ENCODE data around the gene SPTBN2. TPM values are rescaled to one million over a fixed set of nuclear protein-coding genes. Genes with fewer than 3 reads are reported as not detected.
A peak's percentile ranks its signal among the peaks of the same experiment; 100 is the strongest.

SPTBN2 gene
- total RNA-seq, 1 experiment from 2014 or later: 18.5 TPM

DNA sequence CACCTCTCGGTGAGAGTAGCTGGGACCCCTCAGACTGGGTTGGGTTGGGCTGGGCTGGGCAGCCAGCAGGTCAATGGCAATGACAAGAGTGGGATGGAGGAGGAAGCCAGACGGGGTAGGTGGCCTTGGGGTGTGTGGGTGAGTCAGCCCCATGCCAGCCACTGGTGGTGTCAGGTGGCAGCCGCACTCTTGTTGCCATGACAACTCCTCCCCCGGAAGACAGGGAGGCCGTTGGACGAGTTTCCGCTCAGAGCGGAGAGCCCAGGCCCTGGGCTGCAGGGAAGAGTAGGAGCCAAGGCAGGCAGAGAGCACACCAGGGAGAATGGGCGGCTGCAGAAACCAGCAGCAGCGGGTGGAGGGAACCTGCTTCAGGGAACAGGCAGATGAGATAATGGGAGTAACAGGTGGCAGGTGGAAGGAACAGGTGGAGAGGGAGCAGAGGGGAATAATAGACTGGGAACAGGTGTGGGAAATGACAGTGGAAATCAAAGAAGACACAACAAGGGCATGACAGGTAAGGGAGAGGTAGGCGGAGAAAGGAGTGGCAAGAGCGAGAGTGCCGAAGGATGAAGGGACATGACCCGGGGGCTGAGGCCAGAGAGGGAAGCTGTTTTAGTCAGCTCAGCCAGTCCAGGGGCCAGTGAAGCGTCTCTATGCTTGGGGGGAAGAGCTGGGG is 8.7 kb downstream of the SPTBN2 start (continued):
- no peak for TF ChIP-seq CBX3 (IDR thresholded peaks at IDR 0.05; ENCODE audit: low read depth)
- peak; percentile 89 for TF ChIP-seq EGR1 (IDR thresholded peaks at IDR 0.05; ENCODE audit: low read depth)
- TF ChIP-seq, protein P1, sequence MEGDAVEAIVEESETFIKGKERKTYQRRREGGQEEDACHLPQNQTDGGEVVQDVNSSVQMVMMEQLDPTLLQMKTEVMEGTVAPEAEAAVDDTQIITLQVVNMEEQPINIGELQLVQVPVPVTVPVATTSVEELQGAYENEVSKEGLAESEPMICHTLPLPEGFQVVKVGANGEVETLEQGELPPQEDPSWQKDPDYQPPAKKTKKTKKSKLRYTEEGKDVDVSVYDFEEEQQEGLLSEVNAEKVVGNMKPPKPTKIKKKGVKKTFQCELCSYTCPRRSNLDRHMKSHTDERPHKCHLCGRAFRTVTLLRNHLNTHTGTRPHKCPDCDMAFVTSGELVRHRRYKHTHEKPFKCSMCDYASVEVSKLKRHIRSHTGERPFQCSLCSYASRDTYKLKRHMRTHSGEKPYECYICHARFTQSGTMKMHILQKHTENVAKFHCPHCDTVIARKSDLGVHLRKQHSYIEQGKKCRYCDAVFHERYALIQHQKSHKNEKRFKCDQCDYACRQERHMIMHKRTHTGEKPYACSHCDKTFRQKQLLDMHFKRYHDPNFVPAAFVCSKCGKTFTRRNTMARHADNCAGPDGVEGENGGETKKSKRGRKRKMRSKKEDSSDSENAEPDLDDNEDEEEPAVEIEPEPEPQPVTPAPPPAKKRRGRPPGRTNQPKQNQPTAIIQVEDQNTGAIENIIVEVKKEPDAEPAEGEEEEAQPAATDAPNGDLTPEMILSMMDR (IDR thresholded peaks at IDR 0.05 in 2 of 3, conservative IDR thresholded peaks at IDR 0.05 in 1 of 3; ENCODE audit: borderline replicate concordance in 1 of 3, insufficient read depth in 1 of 3, low read depth in 2 of 3, low read length in 2 of 3): no peak
- no peak for TF ChIP-seq TCF7L2 (IDR thresholded peaks at IDR 0.05; ENCODE audit: borderline replicate concordance, extremely low read depth, insufficient read depth, insufficient read length)
- TF ChIP-seq JUND (IDR thresholded peaks at IDR 0.05): peak; percentile 68; the same call in 1 of the 2 replicates
- peak; percentile 92 for TF ChIP-seq POLR2AphosphoS5 (IDR thresholded peaks at IDR 0.05; ENCODE audit: low read depth, low read length)
- TF ChIP-seq, protein P2, sequence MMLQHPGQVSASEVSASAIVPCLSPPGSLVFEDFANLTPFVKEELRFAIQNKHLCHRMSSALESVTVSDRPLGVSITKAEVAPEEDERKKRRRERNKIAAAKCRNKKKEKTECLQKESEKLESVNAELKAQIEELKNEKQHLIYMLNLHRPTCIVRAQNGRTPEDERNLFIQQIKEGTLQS (IDR thresholded peaks at IDR 0.05): no peak
- no peak; the same call in none of the 2 replicates for TF ChIP-seq FOSL1 (IDR thresholded peaks at IDR 0.05; ENCODE audit: low read depth)
- TF ChIP-seq SIN3A (IDR thresholded peaks at IDR 0.05; ENCODE audit: low read depth): peak; percentile 40; the same call in 1 of the 2 replicates
- peak; percentile 19 for TF ChIP-seq YY1 (IDR thresholded peaks at IDR 0.05; ENCODE audit: extremely low read depth, insufficient replicate concordance, low read depth, low read length)
- no peak for TF ChIP-seq ELF1 (IDR thresholded peaks at IDR 0.05; ENCODE audit: borderline replicate concordance, low read depth)
- TF ChIP-seq SRF (IDR thresholded peaks at IDR 0.05; ENCODE audit: low read depth): no peak
- TF ChIP-seq CEBPB (IDR thresholded peaks at IDR 0.05; ENCODE audit: low read depth): no peak
- TF ChIP-seq EZH2phosphoT487 (IDR thresholded peaks at IDR 0.05; ENCODE audit: borderline replicate concordance): no peak
- TF ChIP-seq POLR2A (IDR thresholded peaks at IDR 0.05; ENCODE audit: borderline replicate concordance, extremely low read depth, insufficient read depth, insufficient read length): peak; percentile 76
- no peak for TF ChIP-seq ZNF274 (IDR thresholded peaks at IDR 0.05; ENCODE audit: low read depth, low read length)

Measured in HCT116 (cell line).